K562 (cell line): Measurements from ENCODE around the gene STT3A. TPM values are rescaled to one million over a fixed set of nuclear protein-coding genes. Genes with fewer than 3 reads are reported as not detected.

ENCODE experiments used
- CBFA2T3 ChIP-seq: fragments of 450-650 bp; IDR thresholded peaks from 2 replicates; pipeline ENCODE4 v1.6.1; 2017
- DACH1 ChIP-seq: fragments of 450-650 bp; IDR thresholded peaks from 2 replicates; pipeline ENCODE4 v1.6.1; 2018; ENCODE audit not compliant: partially characterized antibody
- DLX4 ChIP-seq: fragments of 250-450 bp; sonication (Bioruptor Pico); IDR thresholded peaks from 2 replicates; pipeline ENCODE4 v1.6.1; 2021; ENCODE audit warnings: mild to moderate bottlenecking
- ELF1 ChIP-seq: fragments of 200-800 bp; sonication (Bioruptor generic); IDR thresholded peaks from 2 replicates; pipeline ENCODE4 v1.6.1; 2016; ENCODE audit warnings: missing genetic modification characterization, missing compliant biosample characterization
- HMG20A ChIP-seq: fragments of 450-650 bp; formaldehyde crosslinking; conservative IDR thresholded peaks from 2 replicates; pipeline ENCODE4 v1.4.0; 2020; ENCODE audit warnings: mild to moderate bottlenecking, mixed read lengths
- KLF13 ChIP-seq: fragments of 450-650 bp; IDR thresholded peaks from 2 replicates; pipeline ENCODE4 v1.6.1; 2016; ENCODE audit warnings: missing genetic modification characterization, low read depth, mild to moderate bottlenecking, missing compliant biosample characterization, moderate library complexity, borderline replicate concordance
- MCM5 ChIP-seq: fragments of 450-650 bp; IDR thresholded peaks from 2 replicates; pipeline ENCODE4 v1.6.1; 2016; ENCODE audit warnings: low read depth
- MEF2D ChIP-seq: conservative IDR thresholded peaks from 2 replicates; pipeline ENCODE4 v1.6.1; 2016; ENCODE audit warnings: low read depth, missing genetic modification characterization, missing compliant biosample characterization
- MXI1 ChIP-seq: IDR thresholded peaks from 2 replicates; pipeline ENCODE4 v1.6.1; 2011; ENCODE audit warnings: low read depth, mild to moderate bottlenecking, improper control_type of control experiment, low read length
- PHF20 ChIP-seq: fragments of 450-650 bp; IDR thresholded peaks from 2 replicates; pipeline ENCODE4 v1.6.1; 2018; ENCODE audit not compliant: partially characterized antibody
- RAD51 ChIP-seq: fragments of 450-650 bp; IDR thresholded peaks from 2 replicates; pipeline ENCODE4 v1.7.1; 2016; ENCODE audit warnings: low read depth, mild to moderate bottlenecking, borderline replicate concordance
- SREBF1 ChIP-seq: fragments of 150-350 bp; IDR thresholded peaks from 2 replicates; pipeline ENCODE4 v1.6.1; 2014; ENCODE audit warnings: antibody characterized with exemption, low read depth, low read length, borderline replicate concordance
- STAT5A ChIP-seq: IDR thresholded peaks from 2 replicates; pipeline ENCODE4 v1.6.1; 2012; ENCODE audit warnings: low read length, inconsistent platforms, borderline replicate concordance
- ZNF212 ChIP-seq: fragments of 450-650 bp; formaldehyde crosslinking; IDR thresholded peaks from 2 replicates; pipeline ENCODE4 v1.4.0; 2020; ENCODE audit warnings: mild to moderate bottlenecking
- polyA plus RNA-seq, 8 experiments: library from polyadenylated mRNA; depleted of rRNA in 4 of 8; stranded (reverse) in 5 of 8; unstranded in 3 of 8; fragments of >200 nt; fragmentation: Nextera tagmentation in 2 of 8; fragmentation: Illumina TruSeq in 1 of 8; extraction: Ambion mirVana in 2 of 8; extraction: Trizol in 1 of 8; gene quantifications; 2 replicates each; pipeline versions ENCODE4 v1.2.1 to v1.2.3, GENCODE V29; 2011 to 2014; ENCODE audit warnings: inconsistent platforms in 1 of 8, missing spikeins in 1 of 8
- total RNA-seq, 7 experiments: library from RNA; depleted of rRNA in 6 of 7; stranded (reverse); fragments of >200 nt in 6 of 7; fragmentation: Illumina TruSeq in 2 of 7; extraction: Trizol in 2 of 7; gene quantifications; 2 replicates each; pipeline versions ENCODE4 v1.2.1 to v1.2.3, GENCODE V29; 2011 to 2021; ENCODE audit warnings: low replicate concordance in 1 of 7
- TF ChIP-seq, protein P1 (sequence below): fragments of 450-650 bp; IDR thresholded peaks from 2 replicates; pipeline ENCODE4 v1.6.1; 2016; ENCODE audit warnings: missing biosample characterization, missing genetic modification characterization
- TF ChIP-seq, protein P2 (sequence below): fragments of 200-600 bp; sonication (generic); IDR thresholded peaks from one replicate; pipeline ENCODE4 v1.6.1; 2012; ENCODE audit warnings: mild to moderate bottlenecking, low read depth, low read length, inconsistent platforms

The STT3A gene
- total and polyA plus RNA-seq, 9 of the 15 experiments (the other 6 are each of a cell fraction or from before 2014, with no cell fraction given), result 70.7 to 330 (median 192) TPM

GRCh38 chr11:125552927-125553326, 39.7 kb upstream of the STT3A start (continued):
- TF ChIP-seq KLF13 (tag), result no peak
- TF ChIP-seq, protein P1, sequence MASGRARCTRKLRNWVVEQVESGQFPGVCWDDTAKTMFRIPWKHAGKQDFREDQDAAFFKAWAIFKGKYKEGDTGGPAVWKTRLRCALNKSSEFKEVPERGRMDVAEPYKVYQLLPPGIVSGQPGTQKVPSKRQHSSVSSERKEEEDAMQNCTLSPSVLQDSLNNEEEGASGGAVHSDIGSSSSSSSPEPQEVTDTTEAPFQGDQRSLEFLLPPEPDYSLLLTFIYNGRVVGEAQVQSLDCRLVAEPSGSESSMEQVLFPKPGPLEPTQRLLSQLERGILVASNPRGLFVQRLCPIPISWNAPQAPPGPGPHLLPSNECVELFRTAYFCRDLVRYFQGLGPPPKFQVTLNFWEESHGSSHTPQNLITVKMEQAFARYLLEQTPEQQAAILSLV (tag), result no peak
- TF ChIP-seq DLX4, result no peak
- no peak for TF ChIP-seq SREBF1
- no peak for TF ChIP-seq MXI1
- TF ChIP-seq DACH1, result peak; percentile 73
- TF ChIP-seq ELF1, result no peak; the same call in 1 of the 2 replicates
- no peak for TF ChIP-seq MCM5
- TF ChIP-seq MEF2D (tag), result peak; percentile 68; the same call in 1 of the 2 replicates
- TF ChIP-seq PHF20, result no peak
- no peak for TF ChIP-seq RAD51
- TF ChIP-seq HMG20A (CRISPR knock-in tag), result no peak; the same call in 1 of the 2 replicates
- peak; percentile 99 for TF ChIP-seq CBFA2T3
- peak; percentile 93 for TF ChIP-seq STAT5A
- TF ChIP-seq ZNF212 (CRISPR knock-in tag), result no peak
- TF ChIP-seq, protein P2, sequence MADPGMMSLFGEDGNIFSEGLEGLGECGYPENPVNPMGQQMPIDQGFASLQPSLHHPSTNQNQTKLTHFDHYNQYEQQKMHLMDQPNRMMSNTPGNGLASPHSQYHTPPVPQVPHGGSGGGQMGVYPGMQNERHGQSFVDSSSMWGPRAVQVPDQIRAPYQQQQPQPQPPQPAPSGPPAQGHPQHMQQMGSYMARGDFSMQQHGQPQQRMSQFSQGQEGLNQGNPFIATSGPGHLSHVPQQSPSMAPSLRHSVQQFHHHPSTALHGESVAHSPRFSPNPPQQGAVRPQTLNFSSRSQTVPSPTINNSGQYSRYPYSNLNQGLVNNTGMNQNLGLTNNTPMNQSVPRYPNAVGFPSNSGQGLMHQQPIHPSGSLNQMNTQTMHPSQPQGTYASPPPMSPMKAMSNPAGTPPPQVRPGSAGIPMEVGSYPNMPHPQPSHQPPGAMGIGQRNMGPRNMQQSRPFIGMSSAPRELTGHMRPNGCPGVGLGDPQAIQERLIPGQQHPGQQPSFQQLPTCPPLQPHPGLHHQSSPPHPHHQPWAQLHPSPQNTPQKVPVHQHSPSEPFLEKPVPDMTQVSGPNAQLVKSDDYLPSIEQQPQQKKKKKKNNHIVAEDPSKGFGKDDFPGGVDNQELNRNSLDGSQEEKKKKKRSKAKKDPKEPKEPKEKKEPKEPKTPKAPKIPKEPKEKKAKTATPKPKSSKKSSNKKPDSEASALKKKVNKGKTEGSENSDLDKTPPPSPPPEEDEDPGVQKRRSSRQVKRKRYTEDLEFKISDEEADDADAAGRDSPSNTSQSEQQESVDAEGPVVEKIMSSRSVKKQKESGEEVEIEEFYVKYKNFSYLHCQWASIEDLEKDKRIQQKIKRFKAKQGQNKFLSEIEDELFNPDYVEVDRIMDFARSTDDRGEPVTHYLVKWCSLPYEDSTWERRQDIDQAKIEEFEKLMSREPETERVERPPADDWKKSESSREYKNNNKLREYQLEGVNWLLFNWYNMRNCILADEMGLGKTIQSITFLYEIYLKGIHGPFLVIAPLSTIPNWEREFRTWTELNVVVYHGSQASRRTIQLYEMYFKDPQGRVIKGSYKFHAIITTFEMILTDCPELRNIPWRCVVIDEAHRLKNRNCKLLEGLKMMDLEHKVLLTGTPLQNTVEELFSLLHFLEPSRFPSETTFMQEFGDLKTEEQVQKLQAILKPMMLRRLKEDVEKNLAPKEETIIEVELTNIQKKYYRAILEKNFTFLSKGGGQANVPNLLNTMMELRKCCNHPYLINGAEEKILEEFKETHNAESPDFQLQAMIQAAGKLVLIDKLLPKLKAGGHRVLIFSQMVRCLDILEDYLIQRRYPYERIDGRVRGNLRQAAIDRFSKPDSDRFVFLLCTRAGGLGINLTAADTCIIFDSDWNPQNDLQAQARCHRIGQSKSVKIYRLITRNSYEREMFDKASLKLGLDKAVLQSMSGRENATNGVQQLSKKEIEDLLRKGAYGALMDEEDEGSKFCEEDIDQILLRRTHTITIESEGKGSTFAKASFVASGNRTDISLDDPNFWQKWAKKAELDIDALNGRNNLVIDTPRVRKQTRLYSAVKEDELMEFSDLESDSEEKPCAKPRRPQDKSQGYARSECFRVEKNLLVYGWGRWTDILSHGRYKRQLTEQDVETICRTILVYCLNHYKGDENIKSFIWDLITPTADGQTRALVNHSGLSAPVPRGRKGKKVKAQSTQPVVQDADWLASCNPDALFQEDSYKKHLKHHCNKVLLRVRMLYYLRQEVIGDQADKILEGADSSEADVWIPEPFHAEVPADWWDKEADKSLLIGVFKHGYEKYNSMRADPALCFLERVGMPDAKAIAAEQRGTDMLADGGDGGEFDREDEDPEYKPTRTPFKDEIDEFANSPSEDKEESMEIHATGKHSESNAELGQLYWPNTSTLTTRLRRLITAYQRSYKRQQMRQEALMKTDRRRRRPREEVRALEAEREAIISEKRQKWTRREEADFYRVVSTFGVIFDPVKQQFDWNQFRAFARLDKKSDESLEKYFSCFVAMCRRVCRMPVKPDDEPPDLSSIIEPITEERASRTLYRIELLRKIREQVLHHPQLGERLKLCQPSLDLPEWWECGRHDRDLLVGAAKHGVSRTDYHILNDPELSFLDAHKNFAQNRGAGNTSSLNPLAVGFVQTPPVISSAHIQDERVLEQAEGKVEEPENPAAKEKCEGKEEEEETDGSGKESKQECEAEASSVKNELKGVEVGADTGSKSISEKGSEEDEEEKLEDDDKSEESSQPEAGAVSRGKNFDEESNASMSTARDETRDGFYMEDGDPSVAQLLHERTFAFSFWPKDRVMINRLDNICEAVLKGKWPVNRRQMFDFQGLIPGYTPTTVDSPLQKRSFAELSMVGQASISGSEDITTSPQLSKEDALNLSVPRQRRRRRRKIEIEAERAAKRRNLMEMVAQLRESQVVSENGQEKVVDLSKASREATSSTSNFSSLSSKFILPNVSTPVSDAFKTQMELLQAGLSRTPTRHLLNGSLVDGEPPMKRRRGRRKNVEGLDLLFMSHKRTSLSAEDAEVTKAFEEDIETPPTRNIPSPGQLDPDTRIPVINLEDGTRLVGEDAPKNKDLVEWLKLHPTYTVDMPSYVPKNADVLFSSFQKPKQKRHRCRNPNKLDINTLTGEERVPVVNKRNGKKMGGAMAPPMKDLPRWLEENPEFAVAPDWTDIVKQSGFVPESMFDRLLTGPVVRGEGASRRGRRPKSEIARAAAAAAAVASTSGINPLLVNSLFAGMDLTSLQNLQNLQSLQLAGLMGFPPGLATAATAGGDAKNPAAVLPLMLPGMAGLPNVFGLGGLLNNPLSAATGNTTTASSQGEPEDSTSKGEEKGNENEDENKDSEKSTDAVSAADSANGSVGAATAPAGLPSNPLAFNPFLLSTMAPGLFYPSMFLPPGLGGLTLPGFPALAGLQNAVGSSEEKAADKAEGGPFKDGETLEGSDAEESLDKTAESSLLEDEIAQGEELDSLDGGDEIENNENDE, result no peak
